GM18951 (cell line): ENCODE results near the gene NPSR1.
"Not testable (repeated sequence)": the region's sequence is repeated elsewhere in the genome, so short reads cannot be mapped to it uniquely, and the experiment has no call there.

Experiments used
- POLR2A ChIP-seq: IDR thresholded peaks from 4 replicates; pipeline ENCODE4 v1.6.1; 2011; ENCODE audit warnings: mild to moderate bottlenecking; ENCODE audit not compliant: insufficient read length, insufficient read depth; ENCODE audit errors: extremely low read depth
- in situ Hi-C: fragments of 300-500 bp; cut with MboI; formaldehyde crosslinking; loops from one replicate; pipeline ENCODE4 v1.12.0; 2022; ENCODE audit warnings: low sequenced_read_pairs, mixed read lengths, inconsistent platforms; ENCODE audit not compliant: unreplicated experiment

NPSR1 gene

DNA sequence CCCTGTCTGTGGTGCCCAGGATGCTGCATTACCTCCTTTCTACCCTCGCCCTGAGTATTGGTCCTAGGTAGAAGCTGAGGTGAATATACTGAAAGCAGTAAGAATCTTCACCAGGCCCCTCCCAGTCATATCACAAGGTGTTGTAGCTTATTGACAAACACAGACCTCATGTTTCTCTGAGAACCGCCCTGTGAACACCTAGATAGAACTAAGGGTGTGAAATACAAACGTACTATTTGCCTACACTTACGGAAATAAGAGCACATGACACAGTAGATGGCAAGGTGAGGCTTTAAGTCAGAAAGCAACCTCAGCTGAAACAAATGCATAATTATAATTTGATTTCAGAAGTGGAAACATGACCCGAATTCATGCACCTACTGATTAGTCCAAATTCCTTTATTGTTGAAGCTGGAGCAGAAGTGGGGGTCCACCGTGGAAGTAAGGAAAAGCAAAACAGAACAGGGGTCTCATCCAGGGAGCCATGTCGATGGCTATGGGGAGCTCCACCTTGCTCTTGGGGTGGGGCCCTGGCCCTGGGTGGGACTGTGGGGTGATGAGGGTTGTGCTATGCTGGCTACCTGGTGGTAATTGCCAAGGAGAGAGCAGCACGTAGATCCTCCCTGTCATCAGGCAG, at the start of gene NPSR1:
Gene NPSR1 (plus strand): TSS at position 587 of the 637 bp plus-strand sequence. CDS start 195 bp downstream, outside the sequence.
- in situ Hi-C loops, result no loop called here
- TF ChIP-seq POLR2A, result no peak

DNA sequence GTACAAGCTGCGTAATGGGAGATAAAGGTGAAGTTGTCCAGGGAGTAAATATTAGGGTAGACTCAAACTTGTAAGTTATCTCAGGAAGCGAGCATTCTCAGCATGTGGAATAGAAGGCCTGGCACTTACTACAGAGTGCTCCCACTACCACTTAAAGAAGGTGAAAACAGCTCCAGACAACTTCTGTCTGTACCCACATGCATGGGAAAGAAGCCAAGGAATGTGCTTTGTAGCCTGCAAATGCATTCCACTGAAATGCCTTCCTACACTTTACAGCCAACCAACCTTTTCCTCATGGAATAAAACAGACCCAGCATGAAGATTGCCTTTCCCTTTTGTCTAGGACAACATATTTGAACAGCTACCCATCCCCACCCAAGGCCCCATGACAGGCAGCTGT, 45.4 kb upstream of the NPSR1 start:
- no peak for TF ChIP-seq POLR2A
- in situ Hi-C loops, result no loop called here

DNA sequence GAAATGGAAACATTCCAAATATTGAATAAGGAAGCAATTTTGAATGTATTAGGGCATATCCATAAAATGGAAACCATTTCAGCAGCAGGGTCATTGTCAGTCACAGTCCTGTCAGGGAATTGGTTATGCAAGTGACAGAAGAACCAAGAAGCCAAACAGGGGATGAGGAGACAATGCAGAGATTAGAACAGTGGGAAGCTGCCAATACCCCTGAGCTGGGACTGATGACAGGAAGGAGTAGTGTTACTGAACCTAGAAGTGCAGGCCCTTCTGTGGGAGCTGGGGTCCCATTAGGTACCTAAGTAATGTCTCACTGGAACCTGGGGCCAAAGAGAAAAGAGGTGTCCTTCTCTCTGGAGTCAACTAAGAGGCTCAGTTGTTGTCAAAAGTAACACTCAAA, 37.6 kb upstream of the NPSR1 start:
- in situ Hi-C loops, result no loop called here
- TF ChIP-seq POLR2A, result no peak

GRCh38 chr7:34622182-34622581, 35.8 kb upstream of the NPSR1 start:
- in situ Hi-C loops, result no loop called here
- no peak for TF ChIP-seq POLR2A

DNA sequence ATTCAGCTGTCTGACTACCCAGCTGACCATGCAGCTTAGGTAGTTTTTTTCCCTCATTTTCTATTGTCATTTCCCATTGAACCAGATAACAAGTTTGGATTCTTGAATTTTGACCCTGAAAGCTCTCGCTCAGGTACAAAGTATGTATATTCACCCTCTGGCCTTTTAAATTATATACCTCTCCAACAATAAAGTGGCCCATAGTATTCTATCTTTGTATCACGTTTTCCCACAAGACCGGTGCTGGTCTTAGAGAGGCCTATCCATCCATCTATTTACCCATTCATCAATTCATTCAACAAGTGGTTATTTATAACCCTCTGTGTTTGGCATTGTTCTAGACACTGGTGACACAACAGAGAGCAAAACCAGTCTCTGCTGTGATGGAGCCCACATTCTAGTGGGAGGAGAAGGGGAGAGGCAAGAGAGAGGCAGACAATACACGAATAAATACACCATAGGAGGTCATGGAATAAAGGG, 35.2 kb upstream of the NPSR1 start:
- in situ Hi-C loops, result no loop called here
- TF ChIP-seq POLR2A, result no peak

DNA sequence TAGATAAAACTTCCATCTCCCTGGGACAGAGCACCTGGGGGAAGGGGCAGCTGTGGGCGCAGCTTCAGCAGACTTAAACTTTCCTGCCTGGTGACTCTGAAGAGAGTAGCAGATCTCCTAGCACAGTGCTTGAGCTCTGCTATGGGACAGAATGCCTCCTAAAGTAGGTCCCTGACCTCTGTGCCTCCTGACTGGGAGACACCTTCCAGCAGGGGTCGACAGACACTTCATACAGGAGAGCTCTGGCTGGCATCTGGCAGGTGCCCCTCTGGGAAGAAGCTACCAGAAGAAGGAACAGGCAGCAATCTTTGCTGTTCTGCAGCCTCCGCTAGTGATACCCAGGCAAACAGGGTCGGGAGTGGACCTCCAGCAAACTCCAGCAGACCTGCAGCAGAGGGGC, 29.4 kb upstream of the NPSR1 start:
- in situ Hi-C loops, result not testable (repeated sequence)

DNA sequence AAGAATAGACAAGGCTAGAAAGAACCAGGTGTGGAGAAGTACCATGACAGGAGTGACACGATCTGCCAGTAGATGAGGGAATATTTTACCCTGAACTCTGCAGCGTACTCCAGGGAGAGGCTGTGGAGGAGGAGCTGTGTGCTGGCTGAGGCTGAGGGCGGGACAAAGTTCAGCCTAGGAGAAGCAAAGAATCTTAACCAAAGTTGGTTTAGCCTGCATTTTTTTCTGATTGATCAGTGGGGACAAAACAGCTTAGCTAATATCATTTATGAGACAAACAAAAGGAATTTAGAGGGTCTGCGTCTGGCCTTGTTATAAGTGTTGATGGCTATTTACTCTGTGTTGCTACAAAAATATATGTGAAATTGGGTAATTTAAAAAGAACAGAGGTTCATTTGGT, 5.2 kb upstream of the NPSR1 start:
- in situ Hi-C loops, result no loop called here
- no peak for TF ChIP-seq POLR2A

- in situ Hi-C loops, result no loop called here
- no peak for TF ChIP-seq POLR2A
Measured at GRCh38 chr7:34653787-34654186, 4.2 kb upstream of the NPSR1 start.

DNA sequence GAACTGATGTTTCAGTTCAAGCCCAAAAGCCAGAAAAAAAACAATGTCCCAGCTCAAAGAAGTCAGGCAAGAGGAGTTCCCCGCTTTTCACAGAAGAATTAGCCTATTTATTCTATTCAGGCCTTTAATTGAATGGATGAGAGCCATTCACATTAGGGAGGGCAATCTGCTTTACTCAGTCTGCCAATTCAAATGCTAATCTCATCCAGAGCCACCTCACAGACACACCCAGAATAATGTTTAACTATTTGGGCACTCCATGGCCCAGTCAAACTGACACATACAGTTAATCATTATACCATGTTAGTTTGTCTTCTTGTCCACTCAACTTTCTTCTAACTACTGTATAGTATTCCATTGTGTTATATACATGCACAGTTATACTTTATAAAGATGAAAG, 2.6 kb upstream of the NPSR1 start:
- no peak for TF ChIP-seq POLR2A
- in situ Hi-C loops, result no loop called here

DNA sequence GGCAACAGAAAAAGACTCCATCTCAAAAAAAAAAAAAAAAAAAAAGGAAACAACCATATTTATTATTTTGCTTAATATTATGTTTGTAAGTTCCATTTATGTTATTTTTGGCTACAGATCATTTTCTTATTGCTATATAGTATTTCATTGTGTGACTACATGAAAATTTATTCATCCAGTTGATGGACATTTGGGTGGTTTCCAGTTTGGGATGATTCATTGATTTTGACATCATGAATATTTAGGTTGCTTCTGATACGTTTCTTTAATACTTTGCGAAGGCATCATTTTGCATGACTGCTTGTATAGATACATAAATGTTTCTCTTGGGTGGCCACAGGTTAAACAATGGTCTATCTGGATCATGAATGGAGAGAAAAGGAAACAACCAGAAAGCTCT, 2.0 kb upstream of the NPSR1 start:
- no peak for TF ChIP-seq POLR2A
- in situ Hi-C loops, result no loop called here

GRCh38 chr7:34659472-34660075, 1.6 kb downstream of the NPSR1 start:
- in situ Hi-C loops, result no loop called here
- no peak for TF ChIP-seq POLR2A

DNA sequence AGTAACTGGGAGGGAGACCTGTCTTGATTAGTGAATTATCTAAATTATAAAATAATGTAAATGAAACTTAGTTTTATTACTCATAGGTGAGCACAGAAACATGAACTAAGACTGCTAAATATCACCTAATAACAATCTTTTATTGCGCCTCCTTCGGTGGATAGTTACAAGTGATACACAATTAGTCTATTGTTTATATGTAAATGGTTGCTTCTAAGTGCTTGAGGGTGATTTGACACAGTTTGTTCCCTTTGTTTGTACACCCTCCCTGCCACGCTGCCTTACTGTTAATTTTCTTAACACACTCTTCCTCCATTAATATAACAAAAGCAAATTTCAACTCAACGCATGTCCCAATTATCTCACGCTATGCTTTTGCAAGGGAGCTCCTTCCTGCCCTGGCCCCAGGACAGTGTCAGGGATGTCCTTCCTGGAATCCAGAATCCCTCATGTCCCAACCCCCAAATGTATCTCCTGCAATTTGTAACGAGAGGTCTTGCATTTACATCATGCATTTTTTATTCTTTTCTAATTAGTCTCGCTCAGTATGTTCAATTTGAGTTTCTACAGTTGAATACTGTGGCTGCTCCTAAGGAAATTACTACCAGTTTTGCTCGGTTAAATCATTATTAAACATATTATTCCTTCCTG, 4.2 kb downstream of the NPSR1 start:
- TF ChIP-seq POLR2A, result no peak
- in situ Hi-C loops, result no loop called here

- in situ Hi-C loops, result no loop called here
- no peak for TF ChIP-seq POLR2A
Measured at GRCh38 chr7:34664755-34665154, 6.7 kb downstream of the NPSR1 start.

GRCh38 chr7:34672430-34672829, 14.4 kb downstream of the NPSR1 start:
- in situ Hi-C loops, result no loop called here

More at GRCh38 chr7:34672430-34672829, 14.4 kb downstream of the NPSR1 start:
- no peak for TF ChIP-seq POLR2A
